ENCODE data around the gene TUBGCP5.

- TF ChIP-seq ZNF384 (IDR thresholded peaks at IDR 0.05) (no peak), FOXM1 (IDR thresholded peaks at IDR 0.05; ENCODE audit: borderline replicate concordance) (no peak), NFRKB (IDR thresholded peaks at IDR 0.05) (no peak), SUZ12 (IDR thresholded peaks at IDR 0.05) (no peak), SP1 (IDR thresholded peaks at IDR 0.05) (no peak), BHLHE40 (IDR thresholded peaks at IDR 0.05; ENCODE audit: borderline replicate concordance) (no peak), ARNT (IDR thresholded peaks at IDR 0.05) (no peak)
Measured at GRCh38 chr15:22956257-22956977, 83.0 kb downstream of the TUBGCP5 start.

Data from HEK293T (cell line).